ENCODE results near the gene PPM1M. TPM values are rescaled to one million over a fixed set of nuclear protein-coding genes. Genes with fewer than 3 reads are reported as not detected.

PPM1M gene
- total RNA-seq, 1 experiment from 2014 or later, result 8.5 TPM

DNA sequence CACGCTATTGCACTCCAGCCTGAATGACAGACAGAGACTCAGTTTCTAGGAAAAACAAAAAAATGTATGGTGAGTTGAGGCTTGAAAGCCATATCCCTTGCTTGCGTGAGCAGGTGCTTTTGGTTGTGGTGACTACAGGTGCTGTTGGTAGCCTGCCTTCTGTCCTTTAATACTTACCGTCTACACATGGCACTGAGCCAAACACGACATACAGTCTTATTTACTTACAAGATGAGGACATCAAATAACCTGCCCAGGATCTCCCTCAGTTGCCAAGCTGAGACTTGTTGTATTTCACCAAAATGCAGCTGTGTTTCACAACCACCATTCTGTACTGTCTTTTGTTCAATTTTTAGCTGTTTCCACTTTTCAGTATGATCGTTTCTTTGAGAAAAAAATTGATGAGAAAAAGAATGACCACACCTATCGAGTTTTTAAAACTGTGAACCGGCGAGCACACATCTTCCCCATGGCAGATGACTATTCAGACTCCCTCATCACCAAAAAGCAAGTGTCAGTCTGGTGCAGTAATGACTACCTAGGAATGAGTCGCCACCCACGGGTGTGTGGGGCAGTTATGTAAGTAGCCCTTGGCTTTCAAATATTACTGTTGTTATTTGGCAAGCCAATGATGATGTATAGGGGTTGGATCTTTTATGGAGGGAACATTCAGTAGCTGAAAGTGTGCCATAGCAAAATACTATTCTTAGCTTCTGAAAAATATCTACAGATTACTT is 41.1 kb upstream of the PPM1M start:
- Histone ChIP-seq H3K27me3 (ENCODE audit: low read length) (no peaks in the 10 kb centered on the region), H3K9me2 (replicated peaks; ENCODE audit: low read length) (no peaks in the 10 kb centered on the region), H3K9ac (ENCODE audit: low read length) (no peak overlapping the region), H3K4me2 (ENCODE audit: low read length) (peak overlapping the region; percentile 47; the same call in 1 of the 2 replicates), H2AFZ (ENCODE audit: low read length) (no peak overlapping the region), H3K4me3 (ENCODE audit: low read length) (no peak overlapping the region), H3F3A (ENCODE audit: low read length, unreplicated experiment) (peaks cover 5% of the 10 kb centered on the region), H3K36me3 (ENCODE audit: low read depth, low read length) (peaks cover 79% of the 10 kb centered on the region), H3K9me3 (ENCODE audit: low read length) (no peaks in the 10 kb centered on the region), H3K79me2 (ENCODE audit: low read length) (peaks cover 27% of the 10 kb centered on the region), H3K27ac (ENCODE audit: low read length) (peak overlapping the region; percentile 88), H3K4me1 (ENCODE audit: insufficient read depth, low read length) (peaks cover 45% of the 10 kb centered on the region), H4K20me1 (ENCODE audit: low read length) (no peaks in the 10 kb centered on the region)
- ChIA-PET POLR2A (ENCODE audit: unreplicated experiment) (interaction anchor here (0.7 kb wide), 2 partner anchors 33 to 236 kb away, joined by 3 read pairs; no protein-coding TSS in a partner anchor), CTCF (interaction anchor here (1.1 kb wide), 1 partner anchor 16 kb away, joined by 3 read pairs; no protein-coding TSS in a partner anchor)
- peak; percentile 66 for DNase-seq
- no peak for TF ChIP-seq EZH2 (IDR thresholded peaks at IDR 0.05; ENCODE audit: low read length, unreplicated experiment)
- peak; percentile 51 for ATAC-seq
- intact Hi-C loops (cut with micrococcal nuclease), result loop anchor here (2.0 kb wide), 1 partner anchor 34 kb away; no protein-coding TSS in a partner anchor
- BruUV-seq (replicated peaks), result no TSS peak

DNA sequence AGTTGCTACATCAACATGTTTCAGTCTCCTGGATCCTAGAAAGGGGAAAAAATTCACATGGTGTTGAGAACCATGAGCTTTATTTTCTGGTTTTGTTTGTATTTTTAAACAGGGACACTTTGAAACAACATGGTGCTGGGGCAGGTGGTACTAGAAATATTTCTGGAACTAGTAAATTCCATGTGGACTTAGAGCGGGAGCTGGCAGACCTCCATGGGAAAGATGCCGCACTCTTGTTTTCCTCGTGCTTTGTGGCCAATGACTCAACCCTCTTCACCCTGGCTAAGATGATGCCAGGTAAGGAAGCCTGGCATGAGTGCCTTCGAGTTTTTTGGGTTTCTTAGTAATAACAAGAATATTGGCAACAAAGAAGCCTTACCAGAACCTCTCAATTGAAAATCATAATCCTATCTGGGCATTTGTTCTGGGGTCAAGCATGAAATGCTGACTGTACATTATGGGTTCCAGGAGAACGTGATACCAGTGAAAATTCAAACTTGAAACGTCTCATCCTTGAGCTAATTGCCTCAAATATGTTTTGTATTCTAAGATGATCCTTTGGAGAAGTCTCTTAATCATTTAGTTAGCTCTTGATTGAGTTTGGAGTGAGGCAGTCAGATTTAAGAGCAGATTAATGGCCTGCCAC is 39.7 kb upstream of the PPM1M start:
- Histone ChIP-seq H3K9ac (ENCODE audit: low read length) (peak overlapping the region; percentile 35), H3K27ac (ENCODE audit: low read length) (peak overlapping the region; percentile 88), H3K27me3 (ENCODE audit: low read length) (no peaks in the 10 kb centered on the region), H3K4me1 (ENCODE audit: insufficient read depth, low read length) (peaks cover 45% of the 10 kb centered on the region), H3K4me2 (ENCODE audit: low read length) (peak overlapping the region; percentile 47), H3K9me3 (ENCODE audit: low read length) (no peaks in the 10 kb centered on the region), H3K4me3 (ENCODE audit: low read length) (no peak overlapping the region), H3K79me2 (ENCODE audit: low read length) (peaks cover 14% of the 10 kb centered on the region; the same call in 1 of the 2 replicates), H4K20me1 (ENCODE audit: low read length) (no peaks in the 10 kb centered on the region), H2AFZ (ENCODE audit: low read length) (no peak overlapping the region), H3K9me2 (replicated peaks; ENCODE audit: low read length) (no peaks in the 10 kb centered on the region), H3F3A (ENCODE audit: low read length, unreplicated experiment) (peaks cover 5% of the 10 kb centered on the region), H3K36me3 (ENCODE audit: low read depth, low read length) (peaks cover 87% of the 10 kb centered on the region)
- ATAC-seq (peak; percentile 55), DNase-seq (peak; percentile 95)
- BruUV-seq (replicated peaks), result no TSS peak
- intact Hi-C loops (cut with micrococcal nuclease), result loop anchor here (2.0 kb wide), 1 partner anchor 35 kb away; no protein-coding TSS in a partner anchor
- TF ChIP-seq, protein P1, sequence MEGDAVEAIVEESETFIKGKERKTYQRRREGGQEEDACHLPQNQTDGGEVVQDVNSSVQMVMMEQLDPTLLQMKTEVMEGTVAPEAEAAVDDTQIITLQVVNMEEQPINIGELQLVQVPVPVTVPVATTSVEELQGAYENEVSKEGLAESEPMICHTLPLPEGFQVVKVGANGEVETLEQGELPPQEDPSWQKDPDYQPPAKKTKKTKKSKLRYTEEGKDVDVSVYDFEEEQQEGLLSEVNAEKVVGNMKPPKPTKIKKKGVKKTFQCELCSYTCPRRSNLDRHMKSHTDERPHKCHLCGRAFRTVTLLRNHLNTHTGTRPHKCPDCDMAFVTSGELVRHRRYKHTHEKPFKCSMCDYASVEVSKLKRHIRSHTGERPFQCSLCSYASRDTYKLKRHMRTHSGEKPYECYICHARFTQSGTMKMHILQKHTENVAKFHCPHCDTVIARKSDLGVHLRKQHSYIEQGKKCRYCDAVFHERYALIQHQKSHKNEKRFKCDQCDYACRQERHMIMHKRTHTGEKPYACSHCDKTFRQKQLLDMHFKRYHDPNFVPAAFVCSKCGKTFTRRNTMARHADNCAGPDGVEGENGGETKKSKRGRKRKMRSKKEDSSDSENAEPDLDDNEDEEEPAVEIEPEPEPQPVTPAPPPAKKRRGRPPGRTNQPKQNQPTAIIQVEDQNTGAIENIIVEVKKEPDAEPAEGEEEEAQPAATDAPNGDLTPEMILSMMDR (conservative IDR thresholded peaks at IDR 0.05; ENCODE audit: low read depth, low read length), result no peak
- TF ChIP-seq EZH2phosphoT487 (IDR thresholded peaks at IDR 0.05; ENCODE audit: borderline replicate concordance, low read length) (no peak), EZH2 (IDR thresholded peaks at IDR 0.05; ENCODE audit: low read length, unreplicated experiment) (no peak)
- ChIA-PET CTCF (interaction anchor here (1.1 kb wide), 1 partner anchor 13 kb away, joined by 3 read pairs; no protein-coding TSS in a partner anchor), POLR2A (ENCODE audit: unreplicated experiment) (interaction anchor here (0.5 to 0.6 kb wide), 3 partner anchors 12 to 153 kb away, joined by 3 to 11 read pairs (median 4); no protein-coding TSS in a partner anchor)

DNA sequence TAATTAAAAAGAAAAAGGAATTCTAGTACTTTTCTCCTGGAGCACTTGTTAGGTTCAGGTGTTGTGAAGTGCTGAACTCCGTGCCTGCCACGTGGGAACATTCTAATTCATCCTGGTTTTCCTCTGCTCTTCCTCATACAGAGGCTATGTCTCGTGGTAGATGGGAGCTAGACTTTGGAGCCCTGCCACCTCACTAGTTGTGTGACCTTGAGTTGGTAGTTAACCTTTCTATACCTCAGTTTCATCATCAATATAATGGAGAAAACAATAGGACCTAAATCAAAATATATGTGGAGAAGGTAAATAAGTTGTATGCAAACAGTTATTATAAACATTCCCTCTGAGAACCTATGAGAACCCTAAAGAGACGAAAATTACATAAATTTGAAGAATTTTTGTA is 37.0 kb upstream of the PPM1M start:
- no peak for DNase-seq
- H3K4me2 ChIP-seq (ENCODE audit: low read length), result no peak overlapping the region
- ChIA-PET POLR2A (ENCODE audit: unreplicated experiment) (no interaction called here), CTCF (no interaction called here)
- no peaks in the 10 kb centered on the region for H3K27me3 ChIP-seq (ENCODE audit: low read length)
- H2AFZ ChIP-seq (ENCODE audit: low read length), result no peak overlapping the region
- no peak overlapping the region for H3K4me3 ChIP-seq (ENCODE audit: low read length)
- H3K9me2 ChIP-seq (replicated peaks; ENCODE audit: low read length), result no peaks in the 10 kb centered on the region
- TF ChIP-seq, protein P1 (conservative IDR thresholded peaks at IDR 0.05; ENCODE audit: low read depth, low read length), result no peak
- TF ChIP-seq EZH2phosphoT487 (IDR thresholded peaks at IDR 0.05; ENCODE audit: borderline replicate concordance, low read length), result no peak
- TF ChIP-seq EZH2 (IDR thresholded peaks at IDR 0.05; ENCODE audit: low read length, unreplicated experiment), result no peak
- no peak overlapping the region for H3K27ac ChIP-seq (ENCODE audit: low read length)
- intact Hi-C loops (cut with micrococcal nuclease), result no loop called here
- H3K79me2 ChIP-seq (ENCODE audit: low read length), result 0 out of 2 replicates have a peak, but pooled peaks cover 13% of the 10 kb centered on the region
- H4K20me1 ChIP-seq (ENCODE audit: low read length), result no peaks in the 10 kb centered on the region
- H3K9me3 ChIP-seq (ENCODE audit: low read length), result no peaks in the 10 kb centered on the region
- no peak overlapping the region for H3K9ac ChIP-seq (ENCODE audit: low read length)
- peaks cover 5% of the 10 kb centered on the region for H3F3A ChIP-seq (ENCODE audit: low read length, unreplicated experiment)
- H3K36me3 ChIP-seq (ENCODE audit: low read depth, low read length), result peaks cover 88% of the 10 kb centered on the region
- ATAC-seq, result no peak
- H3K4me1 ChIP-seq (ENCODE audit: insufficient read depth, low read length), result peaks cover 43% of the 10 kb centered on the region
- BruUV-seq (replicated peaks), result TSS peak; percentile 1
